Occipital lobe (tissue), 2 donors: ENCODE measurements around the gene TACC2. TPM values are rescaled to one million over a fixed set of nuclear protein-coding genes. Genes with fewer than 3 reads are reported as not detected.

Source experiments
- DNase-seq: peaks from one replicate; lab custom pipeline; 2025; lab: John Stamatoyannopoulos, UW
- total RNA-seq: library from RNA; depleted of rRNA; stranded (reverse); fragments of >200 nt; gene quantifications from one replicate; pipeline ENCODE4 v1.2.3, GENCODE V29; 2014

The TACC2 gene
- total RNA-seq, 1 donor from 2014 or later: 16.1 TPM

DNA sequence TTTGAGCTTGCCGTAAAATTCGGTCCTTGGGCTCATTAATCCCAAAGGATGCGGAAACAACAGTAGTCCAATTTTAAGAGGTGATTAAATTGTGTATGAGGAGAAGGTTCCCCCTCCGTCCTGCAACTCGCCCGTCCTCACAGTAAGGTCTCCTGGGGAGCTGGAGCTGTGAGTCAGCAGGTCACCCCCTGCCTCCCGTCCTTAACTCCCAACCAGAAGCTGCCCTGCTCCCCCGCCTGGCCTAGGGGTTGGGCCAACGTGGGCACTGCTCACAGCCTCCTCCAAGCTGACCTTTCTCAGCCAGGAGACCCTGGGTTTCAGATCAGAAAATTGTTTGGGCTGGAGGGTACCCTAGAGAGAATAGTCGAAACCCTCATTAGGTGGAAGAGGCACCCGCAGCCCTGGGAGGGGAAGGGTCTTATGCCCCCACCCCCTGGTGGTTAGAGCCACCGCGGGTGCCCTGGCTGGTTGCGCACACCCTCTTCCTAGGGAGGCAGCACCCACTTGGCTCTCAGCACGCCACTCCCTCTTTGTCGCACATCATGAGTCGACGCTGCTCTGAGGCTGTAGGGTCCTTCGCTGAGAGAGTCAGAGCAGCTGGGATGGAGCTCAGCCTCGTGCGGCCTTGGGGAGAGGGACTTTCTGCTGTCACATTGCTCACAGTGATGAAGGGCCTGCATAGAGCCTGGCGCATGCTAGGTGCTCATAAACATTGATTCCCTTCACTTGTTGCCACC lies 131.2 kb downstream of the TACC2 start:
- DNase-seq: no peak

GRCh38 chr10:122121059-122121458 lies 132.1 kb downstream of the TACC2 start:
- no peak for DNase-seq

DNA sequence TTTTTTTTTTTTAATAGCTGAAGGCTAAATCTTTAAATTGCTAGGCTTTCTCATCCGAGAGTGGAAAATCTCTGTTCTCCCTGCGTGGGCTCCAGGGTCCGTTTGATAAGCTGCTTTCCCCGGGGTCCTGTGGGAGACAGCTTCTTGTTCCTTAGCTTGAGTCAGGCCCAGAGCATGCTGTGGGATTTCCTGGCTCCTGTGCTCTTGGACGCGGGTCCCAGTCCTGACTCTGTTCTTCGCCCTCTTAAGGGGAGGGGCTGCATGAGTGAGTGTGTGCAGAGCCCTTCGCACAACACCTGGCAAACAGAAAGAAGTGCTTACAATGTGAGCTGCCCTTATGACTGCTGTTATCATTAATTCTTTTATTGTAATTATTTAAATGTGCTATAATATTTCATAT lies 133.5 kb downstream of the TACC2 start:
- no peak for DNase-seq

GRCh38 chr10:122123186-122123585 lies 134.2 kb downstream of the TACC2 start:
- DNase-seq: no peak

DNA sequence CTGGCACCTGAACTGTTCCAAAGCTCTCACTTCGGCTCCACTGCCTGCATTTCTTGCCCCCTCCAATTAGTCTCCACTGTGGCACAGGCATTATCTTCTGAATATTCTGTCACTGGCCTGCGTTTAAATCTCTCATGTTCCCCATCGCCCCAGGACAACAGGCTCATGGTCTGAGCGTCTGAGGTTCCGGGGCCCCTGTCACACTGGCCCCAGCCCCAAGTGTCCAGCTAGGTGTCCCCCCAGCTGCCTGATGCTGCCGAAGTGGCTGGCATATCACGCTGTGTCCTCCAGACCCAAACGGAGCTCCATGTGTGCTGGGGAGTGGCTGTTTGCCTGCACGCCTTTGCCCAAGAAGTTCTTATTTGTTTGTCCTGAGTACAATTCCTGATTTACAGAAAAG lies 135.4 kb downstream of the TACC2 start:
- no peak for DNase-seq

GRCh38 chr10:122124808-122125207 lies 135.8 kb downstream of the TACC2 start:
- DNase-seq: no peak

DNA sequence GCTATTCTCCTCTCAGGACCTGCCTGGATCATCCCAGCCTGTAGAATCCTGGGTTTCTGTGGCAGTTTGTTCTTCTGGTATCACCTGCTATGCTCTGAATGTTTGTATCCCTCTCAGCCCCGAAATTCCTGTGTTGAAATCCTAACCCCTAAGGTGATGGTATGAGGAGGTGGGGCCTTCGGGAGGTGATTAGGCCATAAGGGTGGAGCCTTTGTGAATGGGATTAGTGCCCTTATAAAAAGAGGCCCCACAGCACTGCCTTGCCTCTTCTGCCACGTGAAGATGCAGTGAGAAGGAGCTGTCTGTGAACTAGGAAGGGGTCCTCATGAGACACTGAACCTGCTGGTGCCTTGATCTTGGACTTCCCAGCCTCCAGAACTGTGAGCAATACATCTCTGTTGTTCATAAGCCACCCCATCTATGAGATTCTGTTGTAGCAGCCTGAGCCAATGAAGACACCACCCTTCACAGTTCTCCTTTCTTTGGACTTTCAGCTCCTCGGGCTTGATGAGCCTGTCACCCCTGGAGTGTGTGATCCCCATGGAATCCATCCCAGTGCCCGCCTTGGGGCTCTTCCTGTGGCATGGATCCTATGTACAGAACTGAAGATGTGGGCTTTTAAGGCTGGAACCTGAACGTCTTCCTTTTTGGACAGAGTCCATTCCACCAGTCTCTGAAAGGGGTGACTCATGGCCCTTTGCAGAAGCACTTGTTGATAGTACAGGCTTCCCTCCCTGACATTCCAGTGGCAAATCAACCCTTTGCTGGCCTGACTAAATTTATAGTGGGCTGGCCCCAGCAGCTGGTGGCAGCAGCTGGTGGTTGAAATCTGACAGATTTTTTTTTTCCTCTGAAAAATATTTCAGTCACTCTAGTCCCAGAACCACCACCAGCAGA lies 138.0 kb downstream of the TACC2 start:
- DNase-seq: no peak

DNA sequence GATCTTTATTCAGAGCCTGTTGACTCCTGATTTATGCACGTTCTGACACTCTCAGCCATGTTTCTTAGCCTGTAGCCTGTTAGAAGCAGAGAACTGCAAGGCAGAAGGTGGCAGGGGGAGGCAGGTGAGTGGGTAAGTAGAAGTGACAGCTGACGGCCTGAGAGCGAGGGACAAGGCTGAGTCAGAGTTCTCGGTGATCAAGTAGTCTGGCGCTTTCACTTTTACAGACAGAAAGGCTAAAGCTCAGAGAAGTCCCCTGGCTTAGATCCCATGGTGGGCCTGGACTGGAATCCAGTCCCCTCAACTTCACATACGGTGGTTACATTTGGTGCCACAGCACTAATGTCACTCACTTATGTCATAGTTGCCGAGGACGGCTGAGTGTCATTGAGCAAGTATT lies 139.0 kb downstream of the TACC2 start:
- no peak for DNase-seq

DNA sequence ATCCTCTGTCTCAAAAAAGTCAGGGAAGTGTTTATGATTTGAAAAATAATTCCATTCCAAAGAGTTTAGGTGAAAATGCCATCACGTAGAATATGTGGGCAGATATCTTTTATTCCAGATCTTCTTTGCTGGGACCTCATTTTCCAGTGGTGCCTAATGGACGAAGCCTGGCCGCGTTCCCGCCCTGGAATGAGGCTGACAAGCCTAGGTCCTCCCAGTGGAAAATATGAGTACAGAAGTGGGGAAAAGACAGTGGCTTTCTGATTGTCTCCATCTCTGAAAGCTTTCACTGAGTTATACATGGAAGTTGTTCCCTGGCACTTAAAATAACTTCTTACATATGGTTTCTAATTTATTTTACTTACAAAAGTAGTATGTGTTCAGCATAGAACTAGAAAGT lies 139.4 kb downstream of the TACC2 start:
- no peak for DNase-seq

DNA sequence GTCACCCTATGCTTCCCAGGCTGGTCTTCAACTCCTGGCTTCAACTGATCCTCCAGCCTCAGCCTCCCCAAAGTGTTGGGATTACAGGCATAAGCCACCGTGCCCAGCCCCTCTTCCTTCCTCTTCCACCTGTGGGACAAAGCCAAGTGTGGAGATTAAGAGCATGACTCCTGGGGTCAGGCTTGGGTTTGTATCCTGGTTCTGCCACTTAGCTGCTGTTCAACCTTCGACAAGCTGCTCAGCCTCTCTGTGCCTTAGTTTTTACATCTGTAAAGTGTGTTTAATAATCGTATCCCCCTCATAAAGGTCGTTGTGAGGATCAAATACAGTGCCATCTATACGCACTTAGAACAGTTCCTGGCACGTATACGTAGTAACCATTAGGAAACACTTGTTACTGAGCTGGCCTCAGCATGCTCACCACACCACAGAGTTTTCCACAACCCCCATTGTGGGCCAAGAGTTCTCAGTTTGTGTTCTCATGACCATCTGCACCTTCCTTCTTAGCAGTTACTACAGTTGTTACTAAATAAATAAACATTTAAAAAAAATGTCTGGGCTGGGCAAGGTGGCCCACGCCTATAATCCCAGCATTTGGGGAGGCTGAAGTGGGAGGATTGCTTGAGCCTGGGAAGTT lies 141.6 kb downstream of the TACC2 start:
- no peak for DNase-seq

- no peak for DNase-seq
Measured at GRCh38 chr10:122132331-122132755, 143.4 kb downstream of the TACC2 start.

DNA sequence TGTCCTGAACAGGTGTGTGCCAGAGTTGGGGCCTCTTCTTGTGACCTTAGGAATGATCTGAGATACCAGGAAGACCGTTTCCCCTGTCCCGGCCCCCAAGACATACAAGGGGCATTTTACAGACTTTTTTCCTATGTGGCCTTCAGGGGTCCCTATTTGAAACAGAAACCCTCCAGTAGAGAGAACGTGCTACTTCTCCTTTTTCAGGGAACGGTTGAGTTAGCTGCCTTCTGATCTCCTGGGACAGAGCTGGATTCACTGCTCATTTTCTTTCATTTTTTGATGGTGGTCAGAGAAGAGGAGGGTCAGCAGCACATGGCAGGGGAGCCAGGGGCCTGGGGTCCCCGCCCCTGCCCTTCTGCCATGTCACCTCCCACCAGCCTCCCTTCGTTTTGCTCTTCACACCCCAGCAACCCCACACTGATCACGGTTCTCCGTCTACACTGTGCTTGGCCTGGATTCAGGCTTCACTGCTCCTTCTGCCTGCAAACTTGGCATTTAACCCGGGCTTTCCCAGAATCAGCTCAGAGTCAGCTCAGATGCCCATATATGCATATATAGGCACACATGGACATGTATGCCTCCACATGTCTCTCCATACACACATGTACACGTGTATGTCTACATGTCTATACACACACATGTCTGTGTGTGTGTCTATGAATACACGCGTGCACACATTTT lies 144.1 kb downstream of the TACC2 start:
- DNase-seq: no peak

DNA sequence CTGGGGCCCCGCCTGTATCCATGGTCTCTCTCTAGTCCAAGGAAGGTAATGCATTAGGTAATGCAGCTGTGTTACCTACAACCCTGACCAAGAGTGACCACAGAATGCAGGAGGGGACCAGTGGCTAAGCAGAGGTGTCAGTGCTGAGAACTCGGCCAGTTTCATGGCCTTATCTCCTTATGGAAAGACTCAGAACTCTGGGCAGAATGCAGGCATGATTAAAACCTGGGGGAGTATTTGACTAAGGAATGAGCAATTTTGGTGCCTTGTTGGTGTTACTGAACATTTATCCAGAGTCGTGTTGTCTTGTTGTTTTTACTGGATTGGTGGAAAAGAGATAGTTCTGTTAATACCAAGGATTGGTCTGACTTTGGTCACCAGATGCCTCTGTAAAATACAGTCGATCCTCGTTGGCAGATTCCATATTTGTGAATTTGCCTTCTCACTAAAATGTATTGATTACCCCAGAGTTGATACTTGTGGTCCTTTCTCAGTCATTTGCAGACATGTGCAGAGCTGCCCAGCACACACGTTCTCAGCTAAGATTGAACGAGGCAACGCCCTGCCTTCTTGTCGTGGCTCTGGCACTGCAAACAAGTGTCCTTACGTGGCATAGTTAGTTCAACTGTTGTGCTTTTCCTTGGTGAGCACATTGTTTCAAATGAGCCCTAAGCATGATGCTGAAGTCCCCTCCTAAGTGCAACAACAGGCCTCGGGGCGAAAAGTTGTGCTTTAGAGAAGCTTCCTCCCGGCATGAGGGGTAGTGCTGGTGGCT lies 146.5 kb downstream of the TACC2 start:
- DNase-seq: no peak

- no peak for DNase-seq
Measured at GRCh38 chr10:122138831-122139625, 150.1 kb downstream of the TACC2 start.

GRCh38 chr10:122139627-122140170 lies 150.7 kb downstream of the TACC2 start:
- no peak for DNase-seq

DNA sequence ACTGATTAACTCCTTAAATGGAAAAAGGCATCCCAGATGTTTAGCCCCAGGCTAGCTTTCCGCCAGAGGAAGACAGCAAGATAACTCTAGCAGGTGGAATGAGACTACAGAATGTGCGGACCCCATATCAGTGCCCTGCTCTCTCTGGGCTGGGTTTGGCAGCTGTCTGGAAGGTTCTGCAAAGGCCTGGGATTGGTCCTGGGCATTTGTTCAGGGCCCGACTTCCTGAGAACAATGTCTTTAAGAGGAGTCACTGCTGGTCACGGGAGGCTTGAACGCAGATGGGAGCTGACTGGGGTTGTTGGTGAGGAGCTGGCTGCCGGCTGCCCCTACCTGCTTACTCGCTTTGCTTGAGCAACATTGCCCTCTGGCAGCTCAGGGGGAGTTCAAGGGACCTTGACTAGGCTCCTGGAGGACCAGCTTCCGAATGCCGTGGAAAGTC lies 151.5 kb downstream of the TACC2 start:
- DNase-seq: no peak

GRCh38 chr10:122140941-122141623 lies 152.1 kb downstream of the TACC2 start:
- DNase-seq: no peak

DNA sequence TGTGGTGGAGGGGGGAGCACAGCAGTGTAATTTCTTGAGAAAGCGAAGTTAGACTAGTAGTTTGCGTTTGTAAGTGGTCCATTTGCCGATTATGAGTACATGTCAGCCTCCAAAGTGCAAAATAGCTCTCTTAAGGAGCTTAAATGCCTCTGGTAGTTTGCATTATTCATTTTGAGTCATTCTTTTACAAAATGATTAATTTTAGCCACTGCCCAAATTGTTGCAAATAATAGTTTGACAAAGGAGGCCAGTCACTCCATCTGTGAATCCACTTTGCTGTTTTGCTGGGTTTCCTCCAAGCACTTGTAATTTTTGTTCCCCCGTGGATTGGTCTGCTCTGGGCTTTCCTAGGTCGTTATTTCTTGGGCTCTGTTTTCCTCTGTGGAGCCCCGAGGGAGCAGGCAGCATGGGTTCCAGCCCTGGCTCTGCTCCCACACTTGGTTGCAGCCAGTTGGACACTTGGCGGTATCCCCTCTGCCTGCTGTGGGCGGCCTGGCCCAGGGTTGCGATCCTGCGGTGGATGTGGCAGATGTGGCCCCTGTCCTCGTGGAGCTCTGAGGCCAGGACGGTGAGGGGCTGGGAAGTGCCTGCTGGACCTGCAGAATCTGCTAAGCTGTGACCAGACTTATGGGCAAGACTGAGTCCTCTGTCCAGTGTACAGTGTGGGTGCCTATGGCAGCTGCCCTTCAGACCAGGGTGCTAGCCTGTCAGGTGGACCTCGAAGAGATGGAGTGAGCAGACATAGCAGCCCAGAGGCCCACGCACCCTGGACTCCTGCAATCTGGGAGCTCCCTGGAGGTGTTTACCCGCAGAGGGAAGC lies 153.1 kb downstream of the TACC2 start:
- no peak for DNase-seq
